Measurements from ENCODE around the gene POT1.

POT1 gene

GRCh38 chr7:124799448-124799847 is 130.2 kb downstream of the POT1 start:
- DNase-seq = no peak

- no peak for DNase-seq
These were observed 132.9 kb downstream of the POT1 start for GRCh38 chr7:124796771-124797170.

DNA sequence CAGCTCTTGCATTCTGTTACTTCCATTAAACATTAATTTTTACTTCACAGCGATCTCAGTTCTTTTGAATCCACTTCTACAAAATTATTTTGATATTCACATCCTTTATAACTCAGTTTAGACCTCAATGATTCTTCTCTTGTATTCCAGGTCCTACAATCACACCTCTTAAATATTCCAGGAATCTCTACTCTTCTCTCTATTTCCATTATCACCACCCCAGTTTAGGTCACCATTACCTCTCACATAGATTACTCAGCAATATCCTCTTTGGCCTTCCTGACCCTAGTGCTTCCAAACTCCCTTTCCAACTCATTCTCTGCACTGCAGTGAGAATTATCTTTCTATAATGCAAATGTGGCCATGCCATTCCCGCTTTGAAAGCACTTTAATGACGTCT is 136.9 kb downstream of the POT1 start:
- DNase-seq = no peak

- DNase-seq = no peak
These were observed 137.6 kb downstream of the POT1 start for GRCh38 chr7:124792002-124792401.

GRCh38 chr7:124791426-124791825 is 138.2 kb downstream of the POT1 start:
- no peak for DNase-seq

- no peak for DNase-seq
These were observed 139.0 kb downstream of the POT1 start for GRCh38 chr7:124790645-124791044.

DNA sequence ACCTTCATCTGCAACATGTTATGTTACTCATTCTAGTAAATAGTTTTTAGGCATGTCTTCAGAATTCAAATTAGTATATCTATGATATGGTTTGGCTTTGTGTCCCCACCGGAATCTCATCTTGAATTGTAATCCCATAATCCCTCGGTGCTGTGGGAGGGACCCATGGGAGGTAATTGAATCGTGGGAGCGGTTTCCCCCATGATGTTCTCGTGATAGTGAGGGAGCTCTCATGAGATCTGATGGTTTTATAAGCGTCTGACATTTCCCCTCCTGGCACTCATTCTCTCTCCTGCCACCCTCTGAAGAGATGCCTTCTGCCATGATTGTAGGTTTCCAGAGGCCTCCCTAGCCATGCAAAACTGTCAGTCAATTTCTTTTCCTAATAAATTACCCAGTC is 143.6 kb downstream of the POT1 start:
- DNase-seq = no peak

- peak; percentile 12 for DNase-seq
These were observed 144.5 kb downstream of the POT1 start for GRCh38 chr7:124784879-124785818.

GRCh38 chr7:124783271-124783670 is 146.4 kb downstream of the POT1 start:
- no peak for DNase-seq

GRCh38 chr7:124781907-124782734 is 147.5 kb downstream of the POT1 start:
- no peak for DNase-seq

DNA sequence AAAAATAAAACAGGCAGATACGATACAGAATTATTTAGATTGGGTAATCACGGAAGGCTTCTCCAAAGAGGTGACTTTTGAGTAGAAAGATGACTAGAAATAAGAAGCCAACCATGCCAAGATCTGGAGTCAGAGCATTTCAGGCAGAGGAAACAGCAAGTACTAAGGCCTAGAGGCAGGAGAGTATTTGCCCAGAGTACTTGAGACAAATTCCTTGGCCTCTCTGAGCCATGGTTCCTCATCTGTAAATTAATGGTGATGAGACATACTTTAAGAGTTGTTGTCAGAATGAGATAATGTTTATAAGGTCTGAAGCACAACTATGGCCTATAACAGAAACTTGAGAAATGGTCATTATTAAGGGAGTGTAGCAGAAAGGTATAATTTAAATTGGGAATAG is 148.2 kb downstream of the POT1 start:
- no peak for DNase-seq

- DNase-seq = no peak
These were observed 149.0 kb downstream of the POT1 start for GRCh38 chr7:124780608-124781007.

DNA sequence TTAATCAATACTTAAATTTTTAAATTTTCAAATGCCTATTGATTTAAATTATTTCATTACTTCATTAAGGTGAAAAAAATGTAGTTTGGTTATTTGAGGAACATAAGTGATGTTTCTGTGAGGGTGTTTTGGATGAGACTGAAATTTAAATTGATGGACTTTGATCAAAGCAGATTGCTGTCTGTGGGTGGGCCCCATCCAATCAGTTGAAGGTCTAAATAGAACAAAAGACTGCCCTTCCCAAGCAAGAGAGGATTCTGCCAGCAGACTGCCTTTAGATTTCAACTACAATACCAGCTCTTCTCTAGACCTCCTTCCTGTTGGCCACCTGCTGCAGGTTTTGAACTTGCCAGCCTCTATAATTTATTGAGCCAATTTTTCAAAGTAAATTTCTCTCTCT is 149.6 kb downstream of the POT1 start:
- no peak for DNase-seq

- DNase-seq = no peak
These were observed 150.0 kb downstream of the POT1 start for GRCh38 chr7:124779620-124780019.

DNA sequence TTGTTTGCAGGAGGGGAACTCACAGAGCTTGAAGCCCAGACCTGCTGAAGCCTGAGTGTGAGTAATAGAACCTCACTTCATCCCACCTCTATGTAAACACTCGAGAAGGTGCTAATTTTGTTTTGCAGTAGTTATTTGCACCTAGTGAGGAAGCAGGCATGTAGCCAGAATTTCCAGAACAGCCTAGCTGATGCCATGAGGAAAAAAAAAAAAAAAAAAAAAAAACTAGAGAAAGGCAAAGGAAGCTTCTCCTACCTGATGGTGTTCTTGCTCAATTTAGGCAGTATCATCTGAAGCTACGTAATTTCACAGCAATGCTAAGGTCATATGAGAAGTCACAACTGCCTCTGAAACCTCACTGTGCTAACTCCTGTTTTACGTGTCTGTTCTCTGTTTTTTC is 150.4 kb downstream of the POT1 start:
- no peak for DNase-seq

- no peak for DNase-seq
These were observed 152.4 kb downstream of the POT1 start for GRCh38 chr7:124777268-124777667.

DNA sequence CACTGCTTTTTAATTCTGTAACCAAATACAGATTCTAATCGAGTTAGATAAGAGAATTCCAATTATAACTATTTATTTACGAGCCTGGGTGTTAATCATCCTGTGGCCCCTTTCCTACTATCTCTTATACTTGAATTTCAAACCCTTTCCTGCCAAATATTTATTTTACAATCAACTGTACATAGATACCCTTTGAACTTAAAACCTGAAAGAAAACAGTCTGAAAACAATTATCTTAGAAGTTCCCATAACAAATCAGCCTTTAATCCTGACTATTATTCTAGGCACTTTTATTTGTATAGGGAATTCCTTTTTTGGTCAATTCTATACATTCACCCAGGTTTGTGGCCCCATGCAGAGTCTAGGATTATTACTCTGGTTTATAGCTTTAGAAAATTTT is 153.5 kb downstream of the POT1 start:
- DNase-seq = no peak

GRCh38 chr7:124775422-124775821 is 154.2 kb downstream of the POT1 start:
- DNase-seq = no peak

- no peak for DNase-seq
These were observed 155.7 kb downstream of the POT1 start for GRCh38 chr7:124773938-124774337.

GRCh38 chr7:124773339-124773738 is 156.3 kb downstream of the POT1 start:
- DNase-seq = no peak

Measured in NCI-H1436 treated with DMSO at 0.1 percent for 48 hours (cell line).